Measurements from ENCODE around the gene ZDHHC17.

The ZDHHC17 gene

GRCh38 chr12:76830436-76830835 is 66.5 kb downstream of the ZDHHC17 start:
- DNase-seq (ENCODE audit: low spot score): no peak

- DNase-seq (ENCODE audit: low spot score): no peak
Observed at GRCh38 chr12:76836633-76837032, 72.7 kb downstream of the ZDHHC17 start.

- no peak for DNase-seq (ENCODE audit: low spot score)
Observed at GRCh38 chr12:76847260-76847659, 83.3 kb downstream of the ZDHHC17 start.

DNA sequence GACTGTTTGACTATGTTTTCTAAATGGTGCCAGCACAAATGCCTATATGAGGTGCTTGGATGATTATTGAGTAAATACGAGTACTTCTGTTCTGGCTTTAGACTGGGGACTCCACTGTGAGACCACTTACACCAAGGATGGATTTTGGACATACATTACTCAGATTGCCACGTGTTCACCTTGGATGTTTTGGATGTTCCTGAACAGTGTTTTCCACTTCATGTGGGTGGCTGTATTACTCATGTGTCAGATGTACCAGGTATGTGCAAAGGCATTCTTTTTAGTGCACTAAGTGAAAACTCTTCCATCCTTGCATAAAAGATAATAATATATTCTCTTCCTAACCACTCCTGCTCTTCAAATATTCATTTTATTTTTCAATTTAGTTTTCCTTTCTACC is 84.2 kb downstream of the ZDHHC17 start:
- DNase-seq (ENCODE audit: low spot score): peak; percentile 65

DNA sequence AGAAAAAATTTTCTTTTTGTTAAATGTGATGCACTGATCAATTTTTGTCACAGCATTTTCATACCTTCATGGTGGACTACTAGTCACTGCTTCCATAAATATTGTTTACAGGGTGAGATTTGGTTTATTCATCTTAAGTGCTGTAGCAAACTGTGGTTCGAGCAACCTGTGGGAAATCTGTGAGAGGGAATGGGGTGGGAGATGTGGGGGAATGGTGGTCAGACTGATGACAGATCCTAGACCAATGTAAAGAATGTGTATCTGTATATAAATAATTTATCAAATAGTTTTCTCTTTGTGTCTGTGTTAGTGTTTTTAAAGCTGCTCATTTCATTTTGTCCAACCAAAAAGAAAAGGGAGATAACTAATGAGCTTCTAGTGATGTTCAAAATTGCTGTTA is 88.2 kb downstream of the ZDHHC17 start:
- no peak for DNase-seq (ENCODE audit: low spot score)

GRCh38 chr12:76855271-76855670 is 91.4 kb downstream of the ZDHHC17 start:
- no peak for DNase-seq (ENCODE audit: low spot score)

DNA sequence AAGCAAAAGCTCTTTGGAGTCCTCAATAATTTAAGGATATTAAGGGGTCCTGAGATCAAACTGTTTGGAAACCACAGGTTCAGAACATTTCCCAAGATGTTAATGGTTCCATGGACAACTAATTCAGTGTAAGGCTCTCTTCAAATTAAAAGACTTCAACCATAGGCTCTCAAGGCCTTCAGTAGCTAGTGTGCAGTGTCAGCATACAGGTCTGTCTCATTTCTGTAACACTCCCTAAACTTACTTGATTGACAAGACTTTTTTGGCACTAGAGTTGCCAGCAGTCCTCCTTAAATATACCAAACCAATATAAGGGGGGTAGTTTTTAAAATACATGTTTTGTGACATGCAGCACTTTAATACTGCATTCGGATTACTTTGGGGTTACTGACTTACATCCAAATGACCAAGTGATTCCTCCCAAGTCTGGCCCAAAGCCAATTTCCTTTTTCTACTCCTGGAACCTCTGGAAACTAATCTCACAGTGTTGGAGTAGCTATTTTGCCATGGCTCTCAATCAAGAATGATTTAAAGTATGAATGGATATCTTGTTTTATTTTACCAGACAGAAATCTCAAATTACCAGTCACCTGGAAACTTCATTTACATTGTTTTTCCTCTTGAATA is 92.2 kb downstream of the ZDHHC17 start:
- no peak for DNase-seq (ENCODE audit: low spot score)

DNA sequence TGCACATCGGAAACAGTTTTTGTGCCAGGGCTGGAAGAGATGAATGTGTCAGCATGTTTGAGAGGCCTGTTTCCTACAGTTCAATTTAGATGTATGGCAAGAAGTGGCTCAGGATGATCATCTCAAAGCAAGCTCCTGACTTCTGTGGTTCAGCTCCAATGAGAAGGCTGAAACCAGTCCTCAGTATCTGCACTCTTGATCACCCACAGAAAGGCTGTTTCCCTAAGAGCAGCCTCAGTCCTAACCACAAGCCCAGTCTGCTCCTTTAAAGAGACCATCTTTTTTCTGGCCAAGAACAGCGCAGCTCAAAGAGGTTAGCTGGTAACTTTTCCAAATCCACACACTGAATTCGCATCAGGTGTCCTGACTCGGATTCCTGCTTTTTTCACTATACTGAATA is 95.7 kb downstream of the ZDHHC17 start:
- no peak for DNase-seq (ENCODE audit: low spot score)

GRCh38 chr12:76860256-76860655 is 96.3 kb downstream of the ZDHHC17 start:
- no peak for DNase-seq (ENCODE audit: low spot score)

- no peak for DNase-seq (ENCODE audit: low spot score)
Observed at GRCh38 chr12:76863005-76863670, 99.2 kb downstream of the ZDHHC17 start.

DNA sequence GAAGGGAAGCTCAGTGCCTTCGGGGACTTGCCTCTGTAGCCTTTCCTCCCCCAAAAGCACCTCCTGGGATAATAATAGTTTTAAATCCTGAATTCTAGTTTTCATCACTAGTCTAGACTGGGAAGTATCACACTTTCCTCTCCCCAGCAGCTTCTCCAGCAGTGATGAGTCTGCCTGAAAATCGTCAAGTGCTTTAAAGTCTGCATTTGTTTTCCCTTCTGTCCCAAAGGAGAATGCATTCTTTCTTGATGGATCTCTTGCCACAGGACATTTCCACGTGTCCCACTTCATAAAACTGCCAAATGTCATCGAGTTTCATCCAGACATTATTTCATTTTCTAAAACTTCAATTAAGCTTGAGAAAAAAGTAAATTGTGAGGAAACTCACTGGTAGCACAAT is 99.9 kb downstream of the ZDHHC17 start:
- DNase-seq (ENCODE audit: low spot score): no peak

DNA sequence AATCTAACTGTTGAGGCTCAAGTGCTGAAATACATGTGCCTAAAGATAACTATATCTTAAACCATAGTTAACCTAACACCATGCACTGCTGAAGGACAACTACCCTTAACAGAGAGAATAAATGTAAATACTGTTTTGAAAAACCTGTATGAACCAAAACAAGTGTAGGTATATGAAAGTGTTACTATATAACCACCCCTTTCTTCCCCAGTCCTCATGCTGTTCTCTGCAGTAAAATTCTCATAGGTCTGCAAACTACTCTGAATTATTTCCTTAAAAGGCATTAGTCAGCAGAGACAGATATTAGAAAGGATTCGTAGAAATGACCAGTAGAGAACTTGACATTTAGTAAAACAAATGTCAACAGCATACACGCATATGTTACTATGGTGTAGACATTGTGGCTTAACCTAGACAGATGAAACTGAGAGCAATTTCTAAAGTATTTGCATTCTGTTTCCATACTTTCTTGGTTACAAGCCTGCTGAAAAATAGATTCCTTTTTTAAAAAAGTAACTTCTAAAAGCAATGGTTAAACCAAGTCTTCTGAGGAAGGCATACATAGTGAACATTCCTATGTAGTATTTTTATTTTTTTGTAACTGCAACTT is 101.0 kb downstream of the ZDHHC17 start:
- no peak for DNase-seq (ENCODE audit: low spot score)

- no peak for DNase-seq (ENCODE audit: low spot score)
Observed at GRCh38 chr12:76866151-76866567, 102.2 kb downstream of the ZDHHC17 start.

DNA sequence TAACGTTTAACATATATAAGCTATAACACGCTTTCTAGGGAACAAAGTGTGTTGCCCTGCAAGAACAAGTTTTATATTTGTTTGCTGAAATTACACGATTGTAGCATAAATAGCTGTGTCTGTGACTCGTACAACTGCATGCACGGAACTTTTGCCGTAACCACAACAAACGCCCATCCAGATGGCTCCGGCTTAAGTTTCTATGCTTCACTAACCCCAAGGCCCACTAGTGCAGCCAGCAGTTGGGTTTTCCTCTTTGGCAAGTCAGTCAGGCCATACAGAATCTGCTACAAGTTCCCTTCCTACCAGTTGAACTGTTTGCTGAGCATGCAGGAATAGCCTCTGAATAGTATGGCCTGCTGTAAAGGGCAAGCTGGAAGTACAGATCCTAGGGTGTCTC is 102.8 kb downstream of the ZDHHC17 start:
- DNase-seq (ENCODE audit: low spot score): no peak

GRCh38 chr12:76871082-76871481 is 107.2 kb downstream of the ZDHHC17 start:
- DNase-seq (ENCODE audit: low spot score): no peak

DNA sequence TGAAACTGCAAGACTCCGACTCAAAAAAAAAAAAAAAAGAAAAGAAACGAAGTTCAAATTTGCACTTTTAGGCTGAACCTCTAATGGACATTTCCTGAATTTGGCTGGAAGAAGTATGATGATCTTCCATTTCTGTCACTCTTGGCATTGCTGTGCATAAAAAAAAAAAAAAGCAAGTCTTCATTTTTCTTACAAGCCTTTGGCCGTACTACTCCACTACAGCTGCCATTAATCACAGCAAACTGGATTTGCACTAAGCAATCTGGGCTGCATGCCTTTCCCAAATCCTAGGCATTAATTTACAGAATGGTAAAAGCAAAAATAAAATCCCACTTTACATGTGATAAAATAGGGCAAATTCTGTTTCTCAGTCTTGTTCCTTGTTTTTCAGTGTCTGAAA is 107.8 kb downstream of the ZDHHC17 start:
- no peak for DNase-seq (ENCODE audit: low spot score)

GRCh38 chr12:76872415-76872814 is 108.5 kb downstream of the ZDHHC17 start:
- no peak for DNase-seq (ENCODE audit: low spot score)

DNA sequence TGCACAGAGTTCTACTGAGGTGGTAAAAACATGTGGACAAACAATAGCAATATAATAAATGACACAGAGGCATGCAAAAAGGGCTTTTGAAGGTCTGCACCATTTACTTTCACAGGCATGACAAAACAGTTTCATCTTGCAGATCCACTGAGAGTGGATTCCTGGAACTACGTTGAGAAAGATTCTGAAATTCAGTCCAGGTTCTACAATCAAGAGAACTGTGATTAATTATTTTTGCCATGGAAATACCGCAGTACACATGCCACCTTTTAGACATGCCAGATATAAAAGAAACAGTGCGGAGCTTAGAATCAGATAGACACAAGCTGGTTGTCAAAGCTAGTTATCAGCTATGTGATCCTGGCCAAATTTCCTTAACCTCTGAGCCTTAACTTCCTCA is 110.1 kb downstream of the ZDHHC17 start:
- DNase-seq (ENCODE audit: low spot score): no peak

DNA sequence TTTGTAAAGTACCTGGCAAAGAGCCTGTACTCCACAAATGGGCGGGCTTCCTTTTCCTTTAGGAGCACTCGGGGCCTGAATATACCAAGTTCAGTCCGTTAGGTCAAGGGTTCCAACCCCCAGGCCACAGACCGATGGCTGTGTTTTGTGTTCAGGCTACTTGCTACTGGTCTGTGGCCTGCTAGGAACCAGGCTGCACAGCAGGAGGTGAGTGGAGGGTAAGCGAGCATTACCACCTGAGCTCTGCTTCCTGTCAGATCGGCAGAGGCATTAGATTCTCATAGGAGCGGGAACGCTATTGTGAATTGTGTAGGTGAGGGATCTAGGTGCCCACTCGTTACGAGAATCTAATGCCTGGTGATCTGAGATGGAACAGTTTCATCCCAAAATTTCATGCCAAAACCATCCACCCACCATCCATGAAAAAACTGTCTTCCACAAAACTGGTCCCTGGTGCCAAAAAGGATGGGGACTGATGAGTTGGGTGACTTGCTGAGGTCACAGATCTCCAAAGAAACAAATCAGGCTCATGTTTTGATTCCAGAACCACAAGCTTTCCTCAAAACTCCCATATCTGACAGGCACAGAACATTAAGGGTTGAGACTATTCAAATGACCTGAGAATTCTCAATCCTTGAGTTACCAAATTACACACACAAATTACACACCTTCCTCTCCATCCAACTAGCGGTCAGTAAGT is 110.7 kb downstream of the ZDHHC17 start:
- no peak for DNase-seq (ENCODE audit: low spot score)

- DNase-seq (ENCODE audit: low spot score): no peak
Observed at GRCh38 chr12:76876696-76877229, 112.8 kb downstream of the ZDHHC17 start.

- DNase-seq (ENCODE audit: low spot score): no peak
Observed at GRCh38 chr12:76878099-76878898, 114.4 kb downstream of the ZDHHC17 start.
